ENCODE data around the gene NUP188. TPM values are rescaled to one million over a fixed set of nuclear protein-coding genes. Genes with fewer than 3 reads are reported as not detected.

Gene NUP188
- total RNA-seq, 2 donors from 2014 or later: 75.7 to 106 TPM

- no peak for TF ChIP-seq CTCF (IDR thresholded peaks at IDR 0.05)
Observed at GRCh38 chr9:129052592-129052991, 105.1 kb downstream of the NUP188 start.

GRCh38 chr9:129053020-129053419 is 105.5 kb downstream of the NUP188 start:
- no peak for TF ChIP-seq CTCF (IDR thresholded peaks at IDR 0.05)
- no peak overlapping the region for H3K27ac ChIP-seq

More at GRCh38 chr9:129052592-129052991, 105.1 kb downstream of the NUP188 start:
- no peaks in the 10 kb centered on the region for H3K9me3 ChIP-seq
- H3K4me3 ChIP-seq: no peak overlapping the region
- H3K27ac ChIP-seq: no peak overlapping the region
- peaks cover 29% of the 10 kb centered on the region for H3K36me3 ChIP-seq
- ATAC-seq (ENCODE audit: insufficient number of reproducible peaks, low FRiP score, low read depth) (no peak), DNase-seq (ENCODE audit: low spot score) (no peak)
- no peaks in the 10 kb centered on the region for H3K4me1 ChIP-seq (ENCODE audit: control insufficient read depth in 1 of 2, low read depth in 2 of 2)
- no peaks in the 10 kb centered on the region for H3K27me3 ChIP-seq (replicated peaks; ENCODE audit: insufficient read depth)

GRCh38 chr9:129054163-129054851 is 106.8 kb downstream of the NUP188 start:
- TF ChIP-seq CTCF (IDR thresholded peaks at IDR 0.05): no peak
- H3K9me3 ChIP-seq: no peaks in the 10 kb centered on the region
- H3K4me3 ChIP-seq: no peak overlapping the region
- H3K36me3 ChIP-seq: peaks cover 19% of the 10 kb centered on the region
- DNase-seq (ENCODE audit: low spot score) (no peak), ATAC-seq (ENCODE audit: insufficient number of reproducible peaks, low FRiP score, low read depth) (no peak)
- H3K4me1 ChIP-seq (ENCODE audit: control insufficient read depth in 1 of 2, low read depth in 2 of 2): no peaks in the 10 kb centered on the region
- H3K27ac ChIP-seq: no peak overlapping the region
- no peaks in the 10 kb centered on the region for H3K27me3 ChIP-seq (replicated peaks; ENCODE audit: insufficient read depth)

More at GRCh38 chr9:129053020-129053419, 105.5 kb downstream of the NUP188 start:
- Histone ChIP-seq H3K27me3 (replicated peaks; ENCODE audit: insufficient read depth) (no peaks in the 10 kb centered on the region), H3K4me1 (ENCODE audit: control insufficient read depth in 1 of 2, low read depth in 2 of 2) (no peaks in the 10 kb centered on the region), H3K9me3 (no peaks in the 10 kb centered on the region), H3K36me3 (peaks cover 26% of the 10 kb centered on the region), H3K4me3 (no peak overlapping the region)
- ATAC-seq (ENCODE audit: insufficient number of reproducible peaks, low FRiP score, low read depth) (no peak), DNase-seq (ENCODE audit: low spot score) (no peak)

Other genes starting within 250 kb of the NUP188 start
- 1 to 10 TPM; 4.4 to 4.7 TPM for gene PKN3, start 245.2 kb upstream of the NUP188 start, total RNA-seq
- gene ZDHHC12, start 223.6 kb upstream of the NUP188 start, total RNA-seq: 10 to 100 TPM; 37.0 to 70.3 TPM
- 10 to 100 TPM; 42.5 to 65.4 TPM for gene ZER1, start 175.8 kb upstream of the NUP188 start, total RNA-seq
- 10 to 100 TPM; 15.6 to 25.7 TPM for gene TBC1D13, start 160.4 kb upstream of the NUP188 start, total RNA-seq
- 10 to 100 TPM; 21.2 to 26.4 TPM for gene ENDOG, start 129.2 kb upstream of the NUP188 start, total RNA-seq
- 10 to 100 TPM; 18.2 to 38.6 TPM for gene SPOUT1, start 117.9 kb upstream of the NUP188 start, total RNA-seq
- gene KYAT1, start 65.7 kb upstream of the NUP188 start, total RNA-seq: 10 to 100 TPM in 1 of 2 donors, 1 to 10 TPM in 1; 5.4 to 14.2 TPM
- gene LRRC8A, start 65.6 kb upstream of the NUP188 start, total RNA-seq: 100 to 1,000 TPM; 125 to 161 TPM
- 10 to 100 TPM; 21.1 to 36.3 TPM for gene PHYHD1, start 26.7 kb upstream of the NUP188 start, total RNA-seq
- 10 to 100 TPM; 10.6 to 17.6 TPM for gene DOLK, start 96 bp upstream of the NUP188 start, total RNA-seq
- 100 to 1,000 TPM; 101 to 184 TPM for gene SH3GLB2, start 80.6 kb downstream of the NUP188 start, total RNA-seq
- 10 to 100 TPM; 30.3 to 31.3 TPM for gene MIGA2, start 88.9 kb downstream of the NUP188 start, total RNA-seq
- gene DOLPP1, start 133.4 kb downstream of the NUP188 start, total RNA-seq: 1 to 10 TPM; 3.4 to 9.7 TPM
- gene CRAT, start 163.1 kb downstream of the NUP188 start, total RNA-seq: 100 to 1,000 TPM in 1 of 2 donors, 10 to 100 TPM in 1; 57.8 to 102 TPM
- 10 to 100 TPM; 72.2 to 93.3 TPM for gene PTPA, start 163.7 kb downstream of the NUP188 start, total RNA-seq
- 10 to 100 TPM; 65.4 to 81.2 TPM for gene IER5L, start 230.6 kb downstream of the NUP188 start, total RNA-seq

Data from thoracic aorta (tissue), 2 donors.